HepG2 (cell line): Measurements from ENCODE around the gene DAB2IP. TPM values are rescaled to one million over a fixed set of nuclear protein-coding genes. Genes with fewer than 3 reads are reported as not detected.
A peak's percentile ranks its signal among the peaks of the same experiment; 100 is the strongest.

Experiments
- CEBPZ ChIP-seq: IDR thresholded peaks from 2 replicates; pipeline ENCODE4 v1.6.1; 2012; ENCODE audit warnings: low read length, improper control_type of control experiment
- FOXM1 ChIP-seq: sonication (generic); formaldehyde crosslinking; IDR thresholded peaks from 2 replicates; pipeline ENCODE4 v1.5.0; 2020; ENCODE audit warnings: missing genetic modification reagents
- HDAC1 ChIP-seq: sonication (generic); formaldehyde crosslinking; IDR thresholded peaks from 2 replicates; pipeline ENCODE4 v1.5.1; 2020; ENCODE audit warnings: mild to moderate bottlenecking, missing genetic modification reagents
- HNF4G ChIP-seq, 2 experiments: sonication (generic) in 1 of 2; formaldehyde crosslinking in 1 of 2; IDR thresholded peaks; 2 replicates each; pipeline versions ENCODE4 v1.4.0 to v1.6.1; 2011 to 2020; ENCODE audit warnings: borderline replicate concordance in 2 of 2, low read depth in 2 of 2, mild to moderate bottlenecking in 2 of 2, low read length in 1 of 2, missing genetic modification reagents in 1 of 2, moderate library complexity in 1 of 2
- KDM2A ChIP-seq: sonication (generic); formaldehyde crosslinking; IDR thresholded peaks from 2 replicates; pipeline ENCODE4 v1.4.0; 2020; ENCODE audit warnings: low read depth, missing genetic modification reagents, borderline replicate concordance
- MAZ ChIP-seq, 2 experiments: sonication (generic) in 1 of 2; formaldehyde crosslinking in 1 of 2; IDR thresholded peaks; 2 replicates each; pipeline versions ENCODE4 v1.5.0 to v1.6.1; 2012 to 2020; ENCODE audit warnings: low read depth in 2 of 2, mild to moderate bottlenecking in 2 of 2, borderline replicate concordance in 1 of 2, improper control_type of control experiment in 1 of 2, low read length in 1 of 2, missing genetic modification reagents in 1 of 2, moderate library complexity in 1 of 2
- REPIN1 ChIP-seq: sonication (generic); formaldehyde crosslinking; IDR thresholded peaks from 2 replicates; pipeline ENCODE4 v1.8.0; 2022; ENCODE audit warnings: missing genetic modification reagents, low read depth, mild to moderate bottlenecking, borderline replicate concordance
- SRF ChIP-seq: IDR thresholded peaks from 2 replicates; pipeline ENCODE4 v1.6.1; 2011; ENCODE audit warnings: mild to moderate bottlenecking, low read depth, low read length, moderate library complexity
- ZC3H4 ChIP-seq: sonication (generic); formaldehyde crosslinking; IDR thresholded peaks from 2 replicates; pipeline ENCODE4 v1.4.0; 2020; ENCODE audit warnings: missing genetic modification reagents, borderline replicate concordance
- ZFX ChIP-seq: sonication (generic); formaldehyde crosslinking; IDR thresholded peaks from 2 replicates; pipeline ENCODE4 v1.4.0; 2020; ENCODE audit warnings: mild to moderate bottlenecking, low read depth, missing genetic modification reagents, moderate library complexity
- ZNF142 ChIP-seq: sonication (generic); formaldehyde crosslinking; IDR thresholded peaks from 2 replicates; pipeline ENCODE4 v1.4.0; 2020; ENCODE audit warnings: missing genetic modification reagents
- ZNF224 ChIP-seq: sonication (generic); formaldehyde crosslinking; IDR thresholded peaks from 2 replicates; pipeline ENCODE4 v1.5.0; 2020; ENCODE audit warnings: mild to moderate bottlenecking, missing genetic modification reagents
- ZNF430 ChIP-seq: sonication (generic); formaldehyde crosslinking; IDR thresholded peaks from 2 replicates; pipeline ENCODE4 v1.9.0; 2021; ENCODE audit warnings: mild to moderate bottlenecking, missing genetic modification reagents
- ZNF710 ChIP-seq: sonication (generic); formaldehyde crosslinking; IDR thresholded peaks from 2 replicates; pipeline ENCODE4 v1.5.0; 2020; ENCODE audit warnings: mild to moderate bottlenecking, missing genetic modification reagents, borderline replicate concordance
- polyA plus RNA-seq, 8 experiments: library from polyadenylated mRNA; depleted of rRNA in 3 of 8; stranded (reverse) in 7 of 8; unstranded in 1 of 8; fragments of >200 nt; fragmentation: Illumina TruSeq in 4 of 8; extraction: Trizol in 4 of 8; gene quantifications; 2 replicates each; pipeline versions ENCODE4 v1.2.1 to v1.2.3, GENCODE V29; 2011 to 2016; ENCODE audit warnings: low read depth in 4 of 8, missing spikeins in 1 of 8, mixed read lengths in 1 of 8; ENCODE audit not compliant: insufficient read depth in 1 of 8
- total RNA-seq, 5 experiments: library from RNA; depleted of rRNA; stranded (reverse); fragments of >200 nt; fragmentation: Illumina TruSeq; extraction: Trizol; gene quantifications; 2 replicates each; pipeline ENCODE4 v1.2.3, GENCODE V29; 2016; ENCODE audit warnings: low read depth in 1 of 5

Gene DAB2IP
- total and polyA plus RNA-seq, 2 of the 13 experiments (the other 11 are each of a cell fraction or from before 2014, with no cell fraction given), result 25.3 to 37.9 TPM

GRCh38 chr9:121736934-121737462 lies 85.6 kb downstream of the DAB2IP start (continued):
- TF ChIP-seq ZNF710 (CRISPR knock-in tag) (no peak), ZNF430 (0 out of 2 replicates have a peak, but pooled peaks have one; percentile 46), ZFX (peak; percentile 79), HNF4G (IDR thresholded peaks at IDR 0.05; ENCODE audit: borderline replicate concordance, low read depth, low read length) (peak; percentile 44), HNF4G (CRISPR knock-in tag; IDR thresholded peaks at IDR 0.05; ENCODE audit: borderline replicate concordance, low read depth) (no peak), FOXM1 (CRISPR knock-in tag) (no peak), HDAC1 (CRISPR knock-in tag) (peak; percentile 57), REPIN1 (CRISPR knock-in tag) (0 out of 2 replicates have a peak, but pooled peaks have one; percentile 30), KDM2A (peak; percentile 39; the same call in 1 of the 2 replicates), SRF (no peak), MAZ (IDR thresholded peaks at IDR 0.05; ENCODE audit: borderline replicate concordance, low read depth, low read length) (no peak), MAZ (CRISPR knock-in tag; IDR thresholded peaks at IDR 0.05; ENCODE audit: low read depth) (no peak), CEBPZ (no peak), ZNF224 (CRISPR knock-in tag) (0 out of 2 replicates have a peak, but pooled peaks have one; percentile 14), ZC3H4 (CRISPR knock-in tag) (no peak), ZNF142 (CRISPR knock-in tag) (no peak)
